NCI-H345 (cell line): ENCODE measurements around the gene PRRC2A.

Experiments
- DNase-seq: peaks from one replicate; lab custom pipeline; 2025; lab: John Stamatoyannopoulos, UW

PRRC2A gene

GRCh38 chr6:31652925-31653724 lies 32.6 kb downstream of the PRRC2A start:
- peak; percentile 96 for DNase-seq

GRCh38 chr6:31654574-31655348 lies 34.2 kb downstream of the PRRC2A start:
- DNase-seq = no peak

GRCh38 chr6:31655349-31656237 lies 35.1 kb downstream of the PRRC2A start, which contains the start of gene APOM:
TSS of gene APOM (plus strand) at chr6:31655894. CDS start at chr6:31655967, 73 bp downstream.
- DNase-seq = no peak

GRCh38 chr6:31657406-31658157 lies 37.1 kb downstream of the PRRC2A start:
- DNase-seq = no peak

- DNase-seq = no peak
Measured at GRCh38 chr6:31658158-31658688, 37.7 kb downstream of the PRRC2A start.

- DNase-seq = no peak
Measured at GRCh38 chr6:31658983-31659648, 38.6 kb downstream of the PRRC2A start.

- no peak for DNase-seq
Measured at GRCh38 chr6:31659649-31660380, 39.3 kb downstream of the PRRC2A start.

- DNase-seq = peak; percentile 84
Measured at GRCh38 chr6:31660381-31661261, 40.1 kb downstream of the PRRC2A start, which contains the start of gene C6orf47. TSS of gene C6orf47 (minus strand) at chr6:31660778. CDS start at chr6:31659947, 831 bp downstream.

GRCh38 chr6:31661262-31662123 lies 41.0 kb downstream of the PRRC2A start:
- no peak for DNase-seq

- DNase-seq = no peak
Measured at GRCh38 chr6:31662124-31662723, 41.7 kb downstream of the PRRC2A start.

GRCh38 chr6:31663126-31663960 lies 42.8 kb downstream of the PRRC2A start:
- no peak for DNase-seq

GRCh38 chr6:31663961-31664789 lies 43.7 kb downstream of the PRRC2A start:
- no peak for DNase-seq

- DNase-seq = peak; percentile 93
Measured at GRCh38 chr6:31664790-31665500, 44.4 kb downstream of the PRRC2A start, which contains the start of gene GPANK1. TSS of gene GPANK1 (minus strand) at chr6:31664997. CDS start at chr6:31664478, 519 bp downstream.

- peak; percentile 99 for DNase-seq
Measured at GRCh38 chr6:31665501-31666336, 45.2 kb downstream of the PRRC2A start, which contains the start of gene CSNK2B. TSS of gene CSNK2B (plus strand) at chr6:31666080. CDS start at chr6:31666832, 752 bp downstream.
